GM18519 (cell line): ENCODE results near the gene DOCK2.
"Not testable (repeated sequence)": the region's sequence is repeated elsewhere in the genome, so short reads cannot be mapped to it uniquely, and the experiment has no call there.

Source experiments
- ATAC-seq: cut with Tn5 transposase; IDR thresholded peaks from one replicate; pipeline ENCODE4 v1.9.1; 2021; ENCODE audit warnings: mild to moderate bottlenecking, moderate library complexity; ENCODE audit not compliant: unreplicated experiment, low FRiP score

DOCK2 gene

GRCh38 chr5:169918228-169918627 lies 281.2 kb downstream of the DOCK2 start:
- ATAC-seq: no peak

- no peak for ATAC-seq
Observed at GRCh38 chr5:169920474-169920873, 283.4 kb downstream of the DOCK2 start.

- ATAC-seq: no peak
Observed at GRCh38 chr5:169921384-169921783, 284.3 kb downstream of the DOCK2 start.

- ATAC-seq: no peak
Observed at GRCh38 chr5:169921949-169922348, 284.9 kb downstream of the DOCK2 start.

- no peak for ATAC-seq
Observed at GRCh38 chr5:169922474-169922873, 285.4 kb downstream of the DOCK2 start.

- no peak for ATAC-seq
Observed at GRCh38 chr5:169923988-169924387, 286.9 kb downstream of the DOCK2 start.

- no peak for ATAC-seq
Observed at GRCh38 chr5:169933127-169933526, 296.1 kb downstream of the DOCK2 start.

GRCh38 chr5:169933616-169934015 lies 296.5 kb downstream of the DOCK2 start:
- ATAC-seq: no peak

GRCh38 chr5:169934990-169935389 lies 297.9 kb downstream of the DOCK2 start:
- no peak for ATAC-seq

- ATAC-seq: no peak
Observed at GRCh38 chr5:169935762-169936161, 298.7 kb downstream of the DOCK2 start.

- no peak for ATAC-seq
Observed at GRCh38 chr5:169938439-169938838, 301.4 kb downstream of the DOCK2 start.

- ATAC-seq: no peak
Observed at GRCh38 chr5:169939731-169940130, 302.7 kb downstream of the DOCK2 start.

- ATAC-seq: no peak
Observed at GRCh38 chr5:169941542-169941941, 304.5 kb downstream of the DOCK2 start.

- ATAC-seq: no peak
Observed at GRCh38 chr5:169942181-169942580, 305.1 kb downstream of the DOCK2 start.

GRCh38 chr5:169943026-169943425 lies 306.0 kb downstream of the DOCK2 start:
- ATAC-seq: no peak

GRCh38 chr5:169944115-169944514 lies 307.0 kb downstream of the DOCK2 start:
- ATAC-seq: no peak

- ATAC-seq: no peak
Observed at GRCh38 chr5:169944922-169945680, 308.0 kb downstream of the DOCK2 start.

GRCh38 chr5:169945831-169946261 lies 308.8 kb downstream of the DOCK2 start:
- ATAC-seq: no peak

- ATAC-seq: no peak
Observed at GRCh38 chr5:169946743-169947295, 309.7 kb downstream of the DOCK2 start.

- ATAC-seq: no peak
Observed at GRCh38 chr5:169950333-169950732, 313.3 kb downstream of the DOCK2 start.

- ATAC-seq: not testable (repeated sequence)
Observed at GRCh38 chr5:169953196-169953595, 316.1 kb downstream of the DOCK2 start.

- ATAC-seq: no peak
Observed at GRCh38 chr5:169954786-169955185, 317.7 kb downstream of the DOCK2 start.
